SIG-M5 treated with dmso at 0.1 percent for 504 hours (cell line): ENCODE measurements around the gene THADA.
"Not testable (repeated sequence)": the region's sequence is repeated elsewhere in the genome, so short reads cannot be mapped to it uniquely, and the experiment has no call there.

Source experiments
- DNase-seq: peaks from one replicate; lab custom pipeline; 2025; ENCODE audit not compliant: unreplicated experiment; lab: John Stamatoyannopoulos, UW

The THADA gene

DNA sequence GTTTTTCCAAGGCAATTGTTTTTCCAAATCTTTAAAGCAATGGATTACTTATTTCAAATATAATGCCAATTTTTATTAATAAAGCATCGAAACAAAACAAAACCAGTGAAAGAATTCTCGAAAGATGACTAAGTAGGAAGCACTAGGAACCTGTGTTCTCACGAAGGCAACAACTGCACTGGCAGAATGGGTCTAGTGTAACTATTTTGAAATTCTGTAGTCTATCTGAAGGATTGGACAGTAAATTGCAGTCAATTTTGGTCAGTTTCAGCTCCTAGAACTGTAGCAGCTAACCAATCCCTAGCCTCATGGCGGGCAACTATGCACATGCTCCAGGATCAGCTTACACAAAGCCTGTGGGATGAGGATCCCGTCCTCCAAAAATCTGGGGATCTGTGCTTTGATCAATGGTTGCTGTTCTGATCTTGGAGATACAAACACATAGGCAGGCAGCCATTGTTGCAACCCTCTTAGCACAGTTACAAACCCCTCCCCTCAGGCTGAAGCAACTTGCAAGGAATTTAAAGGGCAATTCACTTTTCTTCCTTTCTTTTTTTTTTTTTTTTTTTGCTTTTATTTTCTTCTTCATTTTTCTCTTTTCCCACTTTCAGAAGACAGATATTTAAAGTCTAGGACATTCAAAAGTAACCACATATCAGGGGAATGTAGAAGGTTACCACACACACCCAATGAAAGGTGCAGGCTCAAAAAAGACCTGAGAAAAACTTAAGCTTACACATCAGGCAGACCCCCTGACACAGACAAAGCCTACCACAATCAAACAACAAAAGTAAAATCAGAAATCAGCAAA, 147.6 kb downstream of the THADA start:
- DNase-seq: no peak

DNA sequence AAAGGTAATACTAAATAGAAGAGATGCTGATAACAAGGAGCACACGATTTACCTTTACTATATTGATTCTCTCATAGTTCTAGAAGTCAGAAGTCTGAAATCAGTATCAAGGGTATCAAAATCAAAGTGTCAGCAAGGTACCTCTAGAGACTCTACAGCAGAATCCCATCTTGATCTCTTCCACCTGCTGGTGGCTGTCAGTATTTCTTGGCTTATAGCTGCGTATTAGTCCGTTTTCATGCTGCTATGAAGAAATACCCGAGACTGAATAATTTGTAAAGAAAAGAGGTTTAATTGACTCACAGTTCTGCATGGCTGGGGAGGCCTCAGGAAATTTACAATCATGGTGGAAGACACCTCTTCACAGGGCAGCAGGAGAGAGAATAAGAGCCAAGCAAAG, 149.1 kb downstream of the THADA start:
- not testable (repeated sequence) for DNase-seq

DNA sequence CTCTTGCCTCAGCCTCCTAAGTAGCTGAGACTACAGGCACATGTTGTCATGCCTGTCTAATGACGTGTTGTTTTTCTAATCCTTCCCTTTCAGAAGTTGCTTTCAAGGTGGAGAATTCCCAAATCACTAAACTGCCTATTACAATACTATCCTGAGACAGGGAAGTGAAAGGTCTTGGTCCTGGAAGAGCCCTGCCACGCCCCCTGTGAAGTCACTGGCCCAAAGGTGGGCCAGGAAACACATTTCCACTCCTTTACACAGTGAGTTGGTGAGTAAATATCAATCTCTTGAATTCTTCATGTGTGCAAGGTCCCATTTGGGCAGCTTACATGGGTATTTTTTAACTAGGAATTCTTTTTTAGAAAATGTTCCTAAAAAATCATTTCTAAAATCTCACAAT, 150.1 kb downstream of the THADA start:
- DNase-seq: no peak

DNA sequence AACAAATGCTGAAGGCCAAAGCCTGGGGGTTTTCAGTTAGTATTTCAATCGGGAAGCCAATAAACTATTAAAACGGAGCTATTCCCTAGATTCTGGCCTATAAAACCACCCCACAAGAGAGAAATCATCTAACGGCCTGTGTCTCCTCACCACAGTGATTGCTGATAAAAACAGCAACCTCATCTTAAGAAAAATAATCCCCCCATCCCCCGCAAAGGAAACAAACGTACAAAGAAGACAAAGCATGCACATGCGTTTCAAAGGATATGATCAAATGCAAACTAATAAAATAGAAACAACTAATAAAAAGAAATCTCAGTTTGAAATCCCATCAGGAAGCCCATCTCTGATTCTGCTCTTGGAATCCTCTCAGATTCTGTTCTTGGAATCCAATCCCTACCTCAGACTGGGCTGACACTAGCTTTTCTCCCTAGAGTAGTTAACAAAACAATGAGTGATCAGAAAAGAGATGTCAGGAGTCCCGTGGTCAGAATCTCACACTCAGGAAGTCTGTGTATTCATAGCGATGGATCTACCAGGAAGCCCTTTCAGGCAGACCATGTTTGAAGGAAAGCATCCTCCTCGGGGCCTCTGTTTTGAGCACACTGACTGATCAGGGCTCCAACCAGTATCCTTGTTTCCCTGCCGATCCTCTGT, 150.7 kb downstream of the THADA start:
- DNase-seq: no peak

DNA sequence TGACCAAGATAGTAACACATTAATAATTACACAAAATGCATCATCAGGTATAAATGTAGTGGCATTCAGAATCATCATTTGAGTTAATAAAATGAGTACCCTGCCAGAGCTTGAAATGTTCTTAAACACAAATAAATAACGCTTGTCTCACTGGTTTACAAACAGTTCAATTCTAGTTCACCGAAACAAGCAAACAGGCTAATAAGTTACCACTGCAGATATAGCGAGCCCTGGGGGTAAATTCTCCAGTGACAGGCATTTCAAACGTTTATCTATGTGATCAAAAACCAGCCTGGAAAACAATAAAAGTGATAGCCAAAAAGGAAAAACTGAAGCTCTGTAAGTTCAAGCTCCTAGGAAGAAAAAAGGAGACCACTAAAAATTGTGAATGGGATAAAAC, 152.6 kb downstream of the THADA start:
- DNase-seq: no peak

DNA sequence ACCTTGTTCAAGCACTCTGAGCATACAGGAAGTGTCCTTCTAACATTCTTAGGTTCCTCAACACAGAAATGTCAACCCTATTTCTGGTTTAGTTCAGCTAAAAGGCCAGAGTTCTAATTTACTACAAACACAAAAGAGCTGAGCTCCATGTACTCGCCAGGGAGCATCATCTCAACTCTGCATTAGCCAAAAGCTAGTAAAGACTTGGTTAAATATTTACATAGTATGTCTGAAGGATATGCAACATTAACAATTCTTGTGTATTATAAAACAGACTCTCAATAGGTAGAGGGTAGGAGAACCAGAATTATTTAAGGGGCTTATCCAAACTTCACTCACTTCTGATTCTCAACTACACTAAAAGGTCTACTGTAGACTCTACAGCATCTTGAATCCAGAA, 154.6 kb downstream of the THADA start:
- no peak for DNase-seq

DNA sequence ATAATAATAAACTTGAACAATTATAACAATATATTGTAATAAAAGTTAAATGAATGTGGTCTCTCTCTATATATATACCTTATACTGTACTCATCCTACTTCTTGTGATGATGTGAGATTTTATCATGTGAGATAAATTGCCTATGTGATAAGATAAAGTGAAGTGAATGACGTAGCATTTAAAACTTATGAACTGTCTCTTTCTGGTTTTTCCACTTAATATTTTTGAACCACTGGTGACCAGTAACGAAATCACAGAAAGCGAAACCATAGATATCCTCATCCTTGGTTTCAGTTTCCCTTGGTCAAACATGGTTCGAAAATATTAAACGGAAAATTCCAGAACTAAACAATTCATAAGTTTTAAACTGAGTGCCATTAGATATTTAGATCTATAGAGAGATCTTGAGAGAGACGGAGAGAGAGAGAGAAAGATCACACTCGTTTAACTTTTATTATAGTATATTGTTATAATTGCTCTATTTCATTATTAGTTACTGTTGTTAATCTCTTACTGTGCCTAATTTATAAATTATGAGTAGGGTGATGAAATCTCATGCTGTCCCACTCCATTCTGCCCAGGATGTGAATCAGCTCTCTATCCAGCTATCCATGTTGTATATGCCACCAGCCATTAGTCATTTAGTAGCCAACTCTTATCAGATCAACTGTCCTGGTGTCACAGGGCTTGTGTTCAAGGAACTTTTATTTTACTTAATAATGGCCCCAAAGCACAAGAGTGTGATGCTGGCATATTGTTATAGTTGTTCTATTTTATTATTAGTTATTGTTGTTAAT, 156.8 kb downstream of the THADA start:
- DNase-seq: no peak

DNA sequence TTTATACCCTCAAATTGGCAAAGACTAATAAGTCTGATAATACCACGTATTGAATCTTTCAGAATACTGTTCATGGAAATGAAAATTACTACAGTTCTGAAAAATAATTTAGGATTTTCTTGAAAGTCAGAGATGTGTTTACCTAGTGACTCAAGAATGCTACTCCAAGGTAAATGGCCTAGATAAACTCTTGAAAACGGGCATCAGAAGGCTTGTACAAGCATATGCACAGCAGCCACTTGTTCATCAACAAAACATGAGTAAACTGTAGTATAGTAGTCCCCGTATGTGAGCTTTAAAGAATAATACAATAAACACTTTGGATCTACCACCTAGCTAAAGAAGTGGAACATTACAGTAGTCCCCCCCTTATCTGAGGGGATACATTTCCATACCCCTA, 157.5 kb downstream of the THADA start:
- no peak for DNase-seq

DNA sequence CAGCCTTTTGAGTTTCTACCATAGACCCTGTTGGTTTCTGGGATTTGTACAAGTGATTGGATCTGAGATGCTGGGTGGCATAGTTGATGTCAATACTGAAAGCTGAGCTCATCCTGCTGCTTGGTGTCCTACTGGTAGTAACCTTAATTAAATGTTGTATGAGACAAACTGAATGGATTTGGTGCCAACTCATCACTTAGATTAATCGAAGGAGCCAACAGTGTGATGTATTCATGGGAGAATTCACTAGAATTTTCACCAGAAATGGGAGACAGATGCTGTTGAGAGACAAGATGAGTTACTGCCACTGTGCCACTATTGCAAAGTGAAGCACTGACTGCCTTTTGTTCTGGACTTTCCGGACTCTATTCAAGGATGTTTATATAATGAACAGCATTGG, 158.5 kb downstream of the THADA start:
- DNase-seq: no peak

DNA sequence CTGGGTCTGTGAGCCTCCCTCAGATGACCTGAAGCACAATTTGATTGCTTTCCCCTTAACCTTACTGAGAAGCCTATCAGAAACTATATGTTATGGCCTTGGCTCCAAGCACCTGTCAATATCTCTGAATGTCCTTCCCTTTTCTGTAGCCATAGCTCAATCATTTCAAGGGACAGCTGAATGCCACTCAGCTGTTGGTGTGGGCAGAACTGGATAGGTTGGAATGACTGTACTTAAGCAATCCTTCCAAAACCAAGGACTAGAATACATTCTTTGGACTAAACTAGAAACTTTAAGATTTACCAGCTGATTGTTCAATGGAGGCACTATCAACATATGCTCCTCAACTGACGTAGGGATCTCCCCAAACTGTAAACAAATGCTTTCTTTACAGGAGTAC, 159.4 kb downstream of the THADA start:
- no peak for DNase-seq

DNA sequence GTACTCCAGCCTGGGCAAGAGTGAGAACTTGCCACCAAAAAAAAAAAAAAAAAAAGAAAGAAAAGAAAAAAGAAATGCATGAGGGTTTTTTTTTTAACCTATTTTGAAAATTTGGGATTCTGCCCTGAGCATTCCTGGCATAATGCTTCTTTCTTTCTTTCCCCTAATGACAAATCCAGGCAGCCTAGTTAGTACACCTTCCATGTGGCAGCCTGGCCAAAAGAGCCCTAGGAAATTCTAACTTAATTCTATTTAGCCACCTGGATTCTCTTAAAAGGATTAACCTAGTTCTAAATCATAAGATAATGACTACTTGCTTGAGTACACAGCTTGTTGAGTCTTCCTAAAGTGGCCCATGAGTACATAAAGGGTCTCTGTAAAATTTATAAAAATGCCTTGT, 160.1 kb downstream of the THADA start:
- DNase-seq: no peak

DNA sequence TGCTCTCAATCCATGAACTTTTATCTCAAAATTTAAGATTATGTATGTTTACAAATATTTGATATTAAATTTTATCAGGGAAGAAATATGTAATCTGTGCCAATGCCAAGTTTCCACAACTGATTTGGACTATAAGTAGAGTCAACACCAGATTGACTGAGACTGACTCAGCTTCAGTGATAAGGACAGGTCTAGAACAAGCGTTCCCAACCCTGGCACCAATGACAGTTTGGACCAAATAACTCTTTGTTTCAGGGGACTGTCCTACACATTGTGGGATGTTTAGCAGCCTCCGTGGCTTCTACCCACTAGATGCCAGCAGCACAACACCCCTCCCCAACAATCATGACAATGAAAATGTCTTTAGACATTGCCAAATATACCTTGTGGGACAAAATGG, 165.3 kb downstream of the THADA start:
- no peak for DNase-seq

DNA sequence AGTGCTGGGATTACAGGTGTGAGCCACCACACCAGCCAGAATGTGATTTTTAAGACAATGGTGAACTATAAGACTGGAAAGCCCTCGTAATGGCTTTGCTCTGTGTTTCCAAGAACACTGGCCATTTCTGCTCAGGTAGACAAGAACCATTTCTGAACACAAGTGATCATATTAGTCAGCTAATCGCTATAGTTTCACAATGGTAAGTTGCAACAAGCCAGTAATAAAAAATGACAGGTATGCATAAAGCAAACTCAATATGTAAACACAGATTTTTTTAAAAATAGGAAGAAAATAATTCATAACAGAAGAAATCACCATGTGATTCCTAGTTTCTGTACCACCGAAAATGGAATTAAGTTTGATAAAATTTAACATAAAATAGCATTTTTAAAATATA, 166.5 kb downstream of the THADA start:
- no peak for DNase-seq

DNA sequence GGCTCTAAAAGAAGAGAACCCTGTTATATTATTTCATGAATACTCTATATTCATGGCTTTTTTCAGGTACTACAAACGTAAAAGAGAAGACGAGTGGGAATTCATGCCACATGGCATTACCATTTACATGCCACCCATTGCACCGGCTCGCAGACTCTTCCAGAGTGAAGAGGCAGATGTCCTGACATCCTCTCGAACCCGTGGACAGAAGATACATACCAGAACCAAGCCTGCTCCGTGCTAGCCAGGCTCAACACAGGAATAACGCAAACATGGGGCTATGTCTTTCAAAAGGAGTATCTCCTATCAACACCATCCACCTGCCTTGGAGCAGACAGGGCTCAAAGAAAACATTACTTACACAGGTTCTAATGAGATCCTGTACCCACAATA, 168.8 kb downstream of the THADA start:
- no peak for DNase-seq

DNA sequence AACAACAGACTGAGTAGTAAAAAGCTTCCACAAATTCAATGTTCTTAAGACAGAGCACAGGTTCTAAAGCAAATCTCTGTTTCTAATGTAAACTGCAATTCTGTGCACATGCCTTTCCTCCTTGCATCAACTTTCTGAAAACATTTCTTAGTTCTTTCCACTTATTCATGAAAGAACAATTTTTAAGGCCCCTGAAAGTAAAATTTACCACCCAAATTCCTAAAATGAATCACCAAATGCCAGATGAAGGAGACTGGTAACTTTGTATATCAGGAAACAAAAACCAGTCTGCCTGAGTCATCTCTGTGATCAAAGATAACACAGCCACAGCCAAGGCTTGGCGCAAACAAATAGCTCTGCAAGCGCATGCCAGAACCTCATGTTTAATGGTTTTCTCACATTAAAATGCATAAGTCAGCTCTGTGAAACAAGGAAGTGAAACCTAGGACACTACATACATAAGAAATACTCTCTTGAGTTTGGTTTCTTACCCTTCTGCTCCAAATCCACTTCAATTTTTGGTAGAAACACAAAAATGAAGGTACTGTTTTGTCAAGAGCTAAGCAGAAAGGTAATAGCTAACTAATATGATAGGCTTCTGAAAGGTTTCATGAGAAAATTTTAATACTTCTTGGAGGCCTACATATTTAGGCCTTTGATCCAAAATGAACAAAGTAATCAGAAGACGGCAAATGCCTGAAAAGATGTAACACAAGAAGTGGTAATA, 169.4 kb downstream of the THADA start:
- DNase-seq: peak; percentile 99

DNA sequence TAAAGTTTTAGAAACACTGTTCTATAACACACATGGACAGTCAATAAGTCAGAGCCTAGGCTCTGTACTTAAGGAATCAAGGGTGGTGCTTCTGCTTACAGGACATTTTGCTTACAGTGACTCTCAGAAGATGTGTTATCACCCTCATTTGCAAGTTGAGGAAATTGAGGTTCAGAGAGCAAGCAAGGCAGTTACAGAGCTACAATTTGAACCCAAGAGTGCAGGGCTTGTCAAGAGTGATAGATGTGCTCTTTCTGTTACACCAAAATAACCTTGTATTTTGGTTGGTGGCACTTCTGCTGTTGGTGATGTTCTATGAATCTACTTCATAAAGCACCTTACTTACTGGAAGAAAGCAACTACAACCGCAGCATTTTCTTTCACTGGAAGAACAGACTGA, 170.2 kb downstream of the THADA start:
- DNase-seq: no peak

DNA sequence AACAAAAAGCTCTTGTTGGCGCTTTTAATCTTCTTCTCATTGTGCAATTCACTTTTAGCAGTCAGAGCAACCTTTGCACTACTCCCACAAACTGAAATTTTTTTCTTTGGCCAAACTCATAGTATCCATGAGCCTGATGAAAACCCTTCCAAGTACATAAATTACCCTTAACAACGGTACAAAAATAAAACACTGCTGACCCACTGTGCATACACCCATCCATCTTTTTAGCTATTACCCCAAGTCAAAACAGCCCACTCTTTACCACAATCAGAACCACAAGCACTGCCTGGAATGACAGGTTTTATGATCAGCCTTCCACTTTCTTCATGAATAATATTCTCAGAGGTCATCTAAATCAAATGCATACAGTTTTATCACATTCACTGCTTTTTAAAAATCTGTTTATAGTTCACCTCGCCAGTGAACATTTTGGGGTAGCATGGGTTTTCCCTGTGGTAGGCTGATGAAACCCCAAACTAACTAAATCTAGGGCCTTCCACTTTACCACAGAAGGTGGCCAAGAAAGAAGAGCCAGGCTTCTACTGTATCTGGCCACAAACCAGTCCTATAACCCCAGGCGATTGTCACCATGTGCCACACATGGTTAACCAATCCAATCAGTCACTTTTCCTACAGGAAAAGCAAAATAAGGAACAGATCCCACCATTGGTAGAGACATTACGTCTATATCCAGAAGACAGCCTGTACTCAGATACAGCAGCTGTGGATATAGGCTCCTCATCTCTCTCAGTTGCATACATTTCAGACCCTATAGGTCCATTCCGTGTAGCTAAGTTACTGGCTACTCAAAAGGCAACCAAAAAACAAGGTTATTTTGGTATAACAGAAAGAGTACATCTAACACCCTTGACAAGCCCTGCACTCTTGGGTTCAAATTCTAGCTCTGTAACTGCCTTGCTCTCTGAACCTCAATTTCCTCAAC, 171.3 kb downstream of the THADA start:
- DNase-seq: no peak

DNA sequence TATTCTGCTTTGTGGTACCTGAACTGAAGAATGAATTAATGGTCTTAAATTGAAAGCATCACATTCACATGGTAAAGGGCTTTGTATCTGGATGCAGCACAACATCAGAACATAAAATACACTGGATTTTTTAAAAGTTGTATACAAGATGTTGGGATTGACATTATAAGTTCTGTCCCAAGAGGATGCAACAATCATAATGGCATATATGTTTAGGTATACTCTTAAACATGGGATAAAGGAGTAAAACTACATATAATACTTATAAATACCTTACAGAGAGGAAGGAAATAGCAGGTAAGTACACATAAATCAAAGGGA, 171.9 kb downstream of the THADA start:
- DNase-seq: no peak

DNA sequence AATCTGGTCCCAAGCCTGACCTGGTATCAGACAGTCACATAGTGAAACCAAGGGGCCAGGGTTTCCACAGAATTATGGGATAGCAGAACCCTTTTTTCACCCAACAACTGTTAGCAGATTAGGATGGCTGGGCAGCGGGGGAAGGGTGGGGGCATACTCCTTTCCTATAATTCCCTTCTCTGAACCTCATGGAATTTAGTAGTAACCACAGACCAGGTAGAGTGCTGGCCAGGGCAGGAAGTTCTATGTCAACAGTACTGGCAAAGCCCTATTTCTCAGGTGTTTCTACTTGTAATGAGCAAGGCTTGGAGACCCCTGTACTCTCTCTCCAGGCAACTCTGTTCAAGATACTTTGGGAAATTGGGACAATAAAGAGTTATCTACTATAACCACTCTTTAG, 174.6 kb downstream of the THADA start:
- DNase-seq: no peak

DNA sequence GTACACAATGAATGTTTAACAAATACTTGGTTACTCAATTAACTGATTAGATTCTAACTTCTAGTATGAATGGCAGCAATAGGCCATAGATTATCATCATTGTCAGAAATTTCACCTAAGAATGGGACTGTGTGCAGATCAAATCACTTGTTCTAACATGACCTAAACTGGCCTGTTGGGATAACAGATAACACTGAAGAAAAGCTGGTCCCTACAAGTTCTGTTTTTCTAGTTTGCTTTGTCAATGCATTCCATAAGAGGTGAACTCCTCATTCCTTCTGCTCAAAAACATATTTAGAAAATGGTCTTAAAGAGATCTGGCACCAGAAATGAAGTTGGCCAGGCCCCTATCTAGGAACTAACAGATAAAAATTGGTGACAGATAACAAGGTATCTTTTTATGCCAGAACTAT, 175.4 kb downstream of the THADA start:
- DNase-seq: peak; percentile 46
